Measurements from ENCODE around the gene SOX18. TPM values are rescaled to one million over a fixed set of nuclear protein-coding genes. Genes with fewer than 3 reads are reported as not detected.

The SOX18 gene
- total and polyA plus RNA-seq, 2 of the 13 experiments (the other 11 are each of a cell fraction or from before 2014, with no cell fraction given), result 1.6 to 1.9 TPM

GRCh38 chr20:64053841-64054661 is 4.6 kb upstream of the SOX18 start (continued):
- TF ChIP-seq DZIP1 (CRISPR knock-in tag; IDR thresholded peaks at IDR 0.05), result peak; percentile 98
- TF ChIP-seq ZNF451 (CRISPR knock-in tag; IDR thresholded peaks at IDR 0.05), result peak; percentile 82
- no peak; the same call in 1 of the 2 replicates for TF ChIP-seq BHLHE40 (IDR thresholded peaks at IDR 0.05; ENCODE audit: low read length)
- peak; percentile 60; the same call in 1 of the 2 replicates for TF ChIP-seq ATF3 (CRISPR knock-in tag; IDR thresholded peaks at IDR 0.05)
- TF ChIP-seq NRL (CRISPR knock-in tag; IDR thresholded peaks at IDR 0.05; ENCODE audit: borderline replicate concordance), result peak; percentile 87
- TF ChIP-seq PHB2 (IDR thresholded peaks at IDR 0.05; ENCODE audit: partially characterized antibody), result no peak
- TF ChIP-seq, protein P1, sequence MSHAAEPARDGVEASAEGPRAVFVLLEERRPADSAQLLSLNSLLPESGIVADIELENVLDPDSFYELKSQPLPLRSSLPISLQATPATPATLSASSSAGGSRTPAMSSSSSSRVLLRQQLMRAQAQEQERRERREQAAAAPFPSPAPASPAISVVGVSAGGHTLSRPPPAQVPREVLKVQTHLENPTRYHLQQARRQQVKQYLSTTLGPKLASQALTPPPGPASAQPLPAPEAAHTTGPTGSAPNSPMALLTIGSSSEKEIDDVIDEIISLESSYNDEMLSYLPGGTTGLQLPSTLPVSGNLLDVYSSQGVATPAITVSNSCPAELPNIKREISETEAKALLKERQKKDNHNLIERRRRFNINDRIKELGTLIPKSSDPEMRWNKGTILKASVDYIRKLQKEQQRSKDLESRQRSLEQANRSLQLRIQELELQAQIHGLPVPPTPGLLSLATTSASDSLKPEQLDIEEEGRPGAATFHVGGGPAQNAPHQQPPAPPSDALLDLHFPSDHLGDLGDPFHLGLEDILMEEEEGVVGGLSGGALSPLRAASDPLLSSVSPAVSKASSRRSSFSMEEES (CRISPR knock-in tag; IDR thresholded peaks at IDR 0.05), result peak; percentile 64; the same call in 1 of the 2 replicates
- peak; percentile 56 for TF ChIP-seq KDM4B (CRISPR knock-in tag; IDR thresholded peaks at IDR 0.05)
- TF ChIP-seq ZNF17 (CRISPR knock-in tag; IDR thresholded peaks at IDR 0.05), result no peak
- TF ChIP-seq REL (CRISPR knock-in tag; conservative IDR thresholded peaks at IDR 0.05), result no peak
- TF ChIP-seq, protein P2, sequence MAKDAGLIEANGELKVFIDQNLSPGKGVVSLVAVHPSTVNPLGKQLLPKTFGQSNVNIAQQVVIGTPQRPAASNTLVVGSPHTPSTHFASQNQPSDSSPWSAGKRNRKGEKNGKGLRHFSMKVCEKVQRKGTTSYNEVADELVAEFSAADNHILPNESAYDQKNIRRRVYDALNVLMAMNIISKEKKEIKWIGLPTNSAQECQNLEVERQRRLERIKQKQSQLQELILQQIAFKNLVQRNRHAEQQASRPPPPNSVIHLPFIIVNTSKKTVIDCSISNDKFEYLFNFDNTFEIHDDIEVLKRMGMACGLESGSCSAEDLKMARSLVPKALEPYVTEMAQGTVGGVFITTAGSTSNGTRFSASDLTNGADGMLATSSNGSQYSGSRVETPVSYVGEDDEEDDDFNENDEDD (CRISPR knock-in tag; IDR thresholded peaks at IDR 0.05; ENCODE audit: borderline replicate concordance), result peak; percentile 53
- no peak for TF ChIP-seq ZNF850 (CRISPR knock-in tag; conservative IDR thresholded peaks at IDR 0.05)
- peak; percentile 93; the same call in 1 of the 2 replicates for TF ChIP-seq CAMTA2 (CRISPR knock-in tag; IDR thresholded peaks at IDR 0.05; ENCODE audit: borderline replicate concordance)
- no peak; the same call in 1 of the 2 replicates for TF ChIP-seq ZNF276 (CRISPR knock-in tag; IDR thresholded peaks at IDR 0.05; ENCODE audit: low read depth)
- TF ChIP-seq HMGXB4 (CRISPR knock-in tag; IDR thresholded peaks at IDR 0.05; ENCODE audit: borderline replicate concordance in 1 of 2, low read depth in 1 of 2), result peak; percentile 94 to 95; a peak in 3 of 4 replicates
- TF ChIP-seq ZNF564 (CRISPR knock-in tag; IDR thresholded peaks at IDR 0.05), result peak; percentile 67; the same call in 1 of the 2 replicates
- peak; percentile 89 for TF ChIP-seq HOXA5 (CRISPR knock-in tag; IDR thresholded peaks at IDR 0.05)
- TF ChIP-seq ZNF34 (CRISPR knock-in tag; IDR thresholded peaks at IDR 0.05; ENCODE audit: borderline replicate concordance), result no peak
- no peak for TF ChIP-seq ATF1 (CRISPR knock-in tag; IDR thresholded peaks at IDR 0.05)

All from HepG2 (cell line).